ENCODE data around the gene GRK5. TPM values are rescaled to one million over a fixed set of nuclear protein-coding genes. Genes with fewer than 3 reads are reported as not detected.
A peak's percentile ranks its signal among the peaks of the same experiment; 100 is the strongest.
"Not testable (repeated sequence)": the region's sequence is repeated elsewhere in the genome, so short reads cannot be mapped to it uniquely, and the experiment has no call there.

The GRK5 gene
- total RNA-seq, 2 donors from 2014 or later, result 4.8 to 10.6 TPM

GRCh38 chr10:119269737-119270136 is 62.4 kb downstream of the GRK5 start:
- no peak for DNase-seq (ENCODE audit: low spot score)
- no peaks in the 10 kb centered on the region for H3K4me1 ChIP-seq (replicated peaks)
- WGBS, result 95% methylated on average over 3 of the region's 3 CpGs

DNA sequence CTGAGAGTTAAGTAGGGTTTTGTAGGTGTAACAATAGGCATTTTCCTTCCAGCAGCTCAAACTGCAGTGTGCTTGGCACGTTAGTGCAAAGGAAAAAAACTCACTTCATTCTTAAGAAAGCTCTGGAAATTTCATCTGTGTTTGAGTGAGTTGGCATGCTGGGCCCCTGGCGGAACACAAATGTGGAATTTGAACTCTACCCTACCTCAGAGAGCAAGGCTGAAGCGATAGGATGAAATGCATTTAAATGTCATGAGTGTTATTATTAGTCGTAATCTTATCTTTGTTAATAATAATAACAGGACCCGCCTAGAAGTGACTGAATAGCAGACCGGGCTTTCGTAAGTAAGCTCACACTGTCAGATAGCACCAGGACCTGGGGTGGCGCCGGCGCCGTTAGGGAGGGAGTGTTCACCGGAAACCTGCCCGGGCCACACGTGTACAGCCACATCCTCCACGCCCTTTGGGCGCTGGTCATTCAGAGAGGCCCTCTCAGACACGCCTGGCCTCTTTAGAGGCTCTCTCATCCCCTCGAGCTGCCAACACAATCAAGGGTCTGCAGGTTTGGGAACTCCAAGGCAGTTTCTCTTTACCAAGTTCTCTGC is 63.5 kb downstream of the GRK5 start:
- Histone ChIP-seq H3K27me3 (replicated peaks; ENCODE audit: insufficient read depth) (no peaks in the 10 kb centered on the region), H3K27ac (peak overlapping the region in 1 of 2 donors; percentile 41), H3K36me3 (no peaks in the 10 kb centered on the region), H3K4me3 (no peak overlapping the region), H3K4me1 (replicated peaks) (no peaks in the 10 kb centered on the region), H3K9me3 (no peaks in the 10 kb centered on the region)
- WGBS, result 49% methylated on average over 18 of the region's 18 CpGs
- DNase-seq (ENCODE audit: low spot score), result no peak
- TF ChIP-seq POLR2A (IDR thresholded peaks at IDR 0.05) (no peak), POLR2AphosphoS5 (IDR thresholded peaks at IDR 0.05) (no peak), CTCF (IDR thresholded peaks at IDR 0.05) (no peak)
- intact Hi-C loops (cut with DNase I), result no loop called here

More at GRCh38 chr10:119269737-119270136, 62.4 kb downstream of the GRK5 start:
- H3K9me3 ChIP-seq, result no peaks in the 10 kb centered on the region
- TF ChIP-seq CTCF (IDR thresholded peaks at IDR 0.05), result no peak
- TF ChIP-seq POLR2A (IDR thresholded peaks at IDR 0.05), result no peak
- no peak for TF ChIP-seq POLR2AphosphoS5 (IDR thresholded peaks at IDR 0.05)
- no peak overlapping the region for H3K4me3 ChIP-seq
- no peak overlapping the region for H3K27ac ChIP-seq
- H3K27me3 ChIP-seq (replicated peaks; ENCODE audit: insufficient read depth), result no peaks in the 10 kb centered on the region
- intact Hi-C loops (cut with DNase I), result no loop called here
- no peaks in the 10 kb centered on the region for H3K36me3 ChIP-seq

DNA sequence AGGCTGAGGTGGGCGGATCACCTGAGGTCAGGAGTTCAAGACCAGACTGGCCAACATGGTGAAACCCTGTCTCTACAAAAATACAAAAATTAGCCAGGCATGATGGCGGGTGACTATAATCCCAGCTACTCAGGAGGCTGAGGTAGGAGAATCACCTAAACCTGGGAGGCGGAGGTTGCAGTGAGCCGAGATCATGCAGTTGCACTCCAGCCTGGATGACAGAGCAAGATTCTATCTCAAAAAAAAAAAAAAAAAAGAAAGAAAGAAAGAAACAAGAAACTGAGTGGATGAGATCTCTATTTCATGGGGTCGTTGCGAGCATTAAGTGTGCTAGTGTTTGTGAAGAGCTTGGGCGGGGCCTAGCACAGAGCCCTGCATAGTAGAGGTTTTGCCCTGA is 65.0 kb downstream of the GRK5 start:
- H3K27me3 ChIP-seq (replicated peaks; ENCODE audit: insufficient read depth); DNase-seq (ENCODE audit: low spot score); H3K4me1 ChIP-seq (replicated peaks); H3K4me3 ChIP-seq; H3K36me3 ChIP-seq; intact Hi-C loops (cut with DNase I); H3K9me3 ChIP-seq; H3K27ac ChIP-seq: not testable (repeated sequence)
- WGBS, result 91% methylated on average over 7 of the region's 7 CpGs

DNA sequence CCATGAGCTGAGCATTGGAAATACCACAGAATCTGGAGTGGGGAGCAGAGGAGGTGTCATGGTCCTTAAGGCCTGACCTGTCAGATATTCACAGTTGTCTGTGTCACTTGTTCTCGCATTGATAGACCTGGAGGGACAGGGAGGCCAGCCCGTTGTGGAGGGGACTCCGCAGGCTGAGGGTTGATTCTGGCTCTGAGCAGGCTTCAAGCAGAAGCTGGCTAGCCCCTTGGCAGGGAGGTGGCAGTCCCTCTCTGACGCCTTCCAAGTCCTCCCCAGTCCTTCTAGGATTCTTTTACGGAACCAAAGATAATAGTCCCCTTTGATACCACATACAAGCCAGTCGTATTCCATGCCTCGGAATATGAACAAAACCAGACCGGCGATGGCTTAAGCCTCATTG is 65.4 kb downstream of the GRK5 start:
- Histone ChIP-seq H3K4me1 (replicated peaks) (no peaks in the 10 kb centered on the region), H3K36me3 (no peaks in the 10 kb centered on the region), H3K4me3 (no peak overlapping the region), H3K9me3 (no peaks in the 10 kb centered on the region), H3K27me3 (replicated peaks; ENCODE audit: insufficient read depth) (no peaks in the 10 kb centered on the region), H3K27ac (no peak overlapping the region)
- intact Hi-C loops (cut with DNase I), result no loop called here
- WGBS, result 96% methylated on average over 9 of the region's 9 CpGs
- TF ChIP-seq POLR2A (IDR thresholded peaks at IDR 0.05) (no peak), POLR2AphosphoS5 (IDR thresholded peaks at IDR 0.05) (no peak), CTCF (IDR thresholded peaks at IDR 0.05) (no peak)
- DNase-seq (ENCODE audit: low spot score), result no peak

DNA sequence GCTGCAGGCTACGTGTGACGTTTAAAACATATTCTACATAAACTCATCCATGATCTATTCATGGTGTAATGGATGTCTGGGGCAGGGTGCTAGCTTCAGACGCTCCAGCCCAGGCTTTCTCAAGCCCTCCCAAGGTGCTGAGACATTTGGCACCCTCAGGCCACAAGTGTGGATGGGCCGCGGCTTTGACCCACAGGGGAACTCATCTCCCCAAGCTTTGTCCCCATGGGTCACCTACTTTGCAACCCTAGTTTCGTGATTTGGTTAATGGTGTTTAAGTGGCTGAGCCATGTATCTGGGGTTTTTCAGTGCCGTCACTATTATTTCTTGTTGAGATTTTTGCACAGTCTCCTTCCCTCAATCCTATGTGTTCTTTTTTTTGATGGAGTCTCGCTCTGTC is 66.0 kb downstream of the GRK5 start:
- H3K4me3 ChIP-seq, result no peak overlapping the region
- no peak overlapping the region for H3K27ac ChIP-seq
- no peaks in the 10 kb centered on the region for H3K4me1 ChIP-seq (replicated peaks)
- 98% methylated on average over 8 of the region's 8 CpGs for WGBS
- no peaks in the 10 kb centered on the region for H3K9me3 ChIP-seq
- H3K27me3 ChIP-seq (replicated peaks; ENCODE audit: insufficient read depth), result no peaks in the 10 kb centered on the region
- no peak for TF ChIP-seq POLR2AphosphoS5 (IDR thresholded peaks at IDR 0.05)
- intact Hi-C loops (cut with DNase I), result no loop called here
- DNase-seq (ENCODE audit: low spot score), result no peak
- H3K36me3 ChIP-seq, result no peaks in the 10 kb centered on the region

DNA sequence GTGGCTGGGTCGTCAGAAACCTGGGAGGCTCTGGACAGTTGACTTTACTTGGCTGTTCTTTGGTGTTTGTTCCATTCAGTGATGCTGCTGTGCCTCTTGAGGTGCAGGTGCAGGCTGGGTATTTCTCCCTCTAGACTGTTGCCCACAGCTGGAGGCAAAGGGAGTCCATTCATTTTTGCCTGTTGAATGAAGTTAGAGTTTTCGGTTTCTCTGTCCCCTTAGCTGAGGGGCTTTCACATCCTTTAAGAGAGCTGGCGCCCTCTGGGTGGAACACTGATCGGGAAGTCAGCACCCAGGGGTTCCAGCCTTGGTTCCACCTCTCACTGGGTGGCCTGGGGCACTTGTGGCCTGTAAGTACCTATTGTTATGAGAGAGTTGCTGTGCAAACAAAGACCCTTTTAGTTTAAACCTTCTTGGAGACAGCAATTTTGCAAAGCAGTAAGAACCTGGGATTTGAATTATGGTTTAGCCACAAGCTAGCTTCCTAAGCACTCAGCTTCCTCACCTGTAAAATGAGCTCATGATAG is 67.2 kb downstream of the GRK5 start:
- Histone ChIP-seq H3K4me1 (replicated peaks) (no peaks in the 10 kb centered on the region), H3K27ac (no peak overlapping the region), H3K4me3 (no peak overlapping the region), H3K36me3 (no peaks in the 10 kb centered on the region), H3K27me3 (replicated peaks; ENCODE audit: insufficient read depth) (no peaks in the 10 kb centered on the region), H3K9me3 (no peaks in the 10 kb centered on the region)
- TF ChIP-seq POLR2A (IDR thresholded peaks at IDR 0.05) (no peak), POLR2AphosphoS5 (IDR thresholded peaks at IDR 0.05) (no peak), CTCF (IDR thresholded peaks at IDR 0.05) (no peak)
- no peak for DNase-seq (ENCODE audit: low spot score)
- 91% methylated on average over 4 of the region's 4 CpGs for WGBS
- intact Hi-C loops (cut with DNase I), result no loop called here

Measured in prostate gland (tissue), 2 donors.